Activated T-helper 17 cell treated with anti-CD3 and anti-CD28 coated beads, Interleukin-2, amount 50 U/mL, for 72 hours (primary cell): Measurements from ENCODE around the gene PSMB5. TPM values are rescaled to one million over a fixed set of nuclear protein-coding genes. Genes with fewer than 3 reads are reported as not detected.
A peak's percentile ranks its signal among the peaks of the same experiment; 100 is the strongest.
"Not testable (repeated sequence)": the region's sequence is repeated elsewhere in the genome, so short reads cannot be mapped to it uniquely, and the experiment has no call there.

Source experiments
- ATAC-seq: fragments of 150-1000 bp; cut with Tn5 transposase; replicated peaks from 2 replicates; pipeline ENCODE4 v1.10.0; 2021; ENCODE audit warnings: mild to moderate bottlenecking, moderate library complexity
- H3K27ac Mint-ChIP-seq: one replicate; pipeline ENCODE4 v1.8.0; 2022; ENCODE audit warnings: mixed read lengths
- H3K27me3 Mint-ChIP-seq: one replicate; pipeline ENCODE4 v1.8.0; 2022; ENCODE audit warnings: mixed read lengths
- H3K36me3 Mint-ChIP-seq: one replicate; pipeline ENCODE4 v1.8.0; 2022; ENCODE audit warnings: low read depth, mild to moderate bottlenecking, mixed read lengths
- H3K4me1 Mint-ChIP-seq: one replicate; pipeline ENCODE4 v1.8.0; 2022; ENCODE audit warnings: mixed read lengths
- H3K4me3 Mint-ChIP-seq: one replicate; pipeline ENCODE4 v1.8.0; 2022; ENCODE audit warnings: mild to moderate bottlenecking, mixed read lengths
- H3K9me3 Mint-ChIP-seq: one replicate; pipeline ENCODE4 v1.8.0; 2022; ENCODE audit warnings: mixed read lengths
- total RNA-seq, 2 donors: library from RNA; stranded (reverse); gene quantifications; one replicate each; pipeline ENCODE4 v1.2.3, GENCODE V29; 2022

The PSMB5 gene
- total RNA-seq, 2 donors from 2014 or later: 85.8 to 151 TPM

DNA sequence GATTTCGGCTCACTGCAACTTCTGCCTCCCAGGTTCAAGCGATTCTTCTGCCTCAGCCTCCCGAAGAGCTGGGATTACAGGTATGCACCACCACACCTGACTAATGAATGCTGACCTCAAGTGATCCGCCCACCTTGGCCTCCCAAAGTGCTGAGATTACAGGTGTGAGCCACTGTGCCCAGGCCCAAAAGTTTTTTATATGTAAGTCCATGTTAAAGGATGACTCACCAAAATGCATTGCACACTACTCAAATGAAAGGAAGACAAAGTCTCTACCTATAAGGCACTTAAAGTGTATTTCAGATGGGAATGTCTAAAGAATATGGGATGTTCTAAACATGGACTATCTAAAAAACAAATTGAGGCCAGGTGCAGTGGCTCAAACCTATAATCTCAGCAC is 30.4 kb downstream of the PSMB5 start:
- H3K27me3 Mint-ChIP-seq, H3K36me3 Mint-ChIP-seq, H3K27ac Mint-ChIP-seq, H3K9me3 Mint-ChIP-seq, H3K4me3 Mint-ChIP-seq, ATAC-seq: not testable (repeated sequence)
- H3K4me1 Mint-ChIP-seq: peaks cover 13% of the 10 kb centered on the region

DNA sequence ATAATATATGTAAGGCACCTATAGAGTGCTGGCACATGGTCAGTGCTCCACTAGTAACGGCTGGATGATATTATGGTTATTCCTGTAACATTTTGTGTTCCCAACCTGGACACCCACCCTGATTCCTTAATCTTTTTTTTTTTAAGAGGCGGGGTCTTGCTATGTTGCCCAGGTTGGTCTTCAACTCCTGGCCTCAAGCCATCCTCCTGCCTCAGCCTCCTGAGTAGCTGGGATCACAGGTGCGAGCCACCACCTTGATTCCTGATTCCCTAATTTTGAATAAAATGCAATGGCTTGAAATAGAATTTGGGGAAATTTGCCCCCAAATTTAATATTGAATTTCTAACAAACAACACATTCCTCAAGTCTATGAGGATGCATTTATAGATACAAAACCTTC is 32.1 kb downstream of the PSMB5 start:
- ATAC-seq: no peak
- Mint-ChIP-seq H3K9me3 (no peaks in the 10 kb centered on the region), H3K4me3 (no peak overlapping the region), H3K4me1 (peaks cover 6% of the 10 kb centered on the region), H3K27ac (no peak overlapping the region), H3K27me3 (no peaks in the 10 kb centered on the region), H3K36me3 (no peaks in the 10 kb centered on the region)

DNA sequence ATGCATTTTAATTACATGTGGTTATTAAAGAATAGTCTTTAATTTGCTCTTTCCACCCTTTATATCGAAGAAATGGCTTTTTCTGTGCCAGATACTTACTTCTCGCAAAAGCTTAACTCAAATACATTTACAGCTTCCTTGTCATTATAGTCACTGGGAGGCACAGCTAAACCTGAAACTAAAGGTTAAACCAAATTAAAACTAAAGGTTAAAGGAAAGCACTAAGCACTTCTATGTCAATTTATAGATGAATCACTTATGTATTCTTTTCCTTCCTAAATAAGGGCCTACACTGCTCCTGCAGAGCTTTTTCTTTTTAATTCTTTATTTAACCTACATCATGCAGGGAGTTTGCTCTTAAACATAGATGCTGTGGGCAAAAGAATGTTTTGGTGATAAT is 33.8 kb downstream of the PSMB5 start:
- Mint-ChIP-seq H3K9me3 (no peaks in the 10 kb centered on the region), H3K4me1 (peaks cover 6% of the 10 kb centered on the region), H3K4me3 (no peak overlapping the region), H3K27me3 (no peaks in the 10 kb centered on the region), H3K27ac (no peak overlapping the region), H3K36me3 (no peaks in the 10 kb centered on the region)
- peak; percentile 32 for ATAC-seq

DNA sequence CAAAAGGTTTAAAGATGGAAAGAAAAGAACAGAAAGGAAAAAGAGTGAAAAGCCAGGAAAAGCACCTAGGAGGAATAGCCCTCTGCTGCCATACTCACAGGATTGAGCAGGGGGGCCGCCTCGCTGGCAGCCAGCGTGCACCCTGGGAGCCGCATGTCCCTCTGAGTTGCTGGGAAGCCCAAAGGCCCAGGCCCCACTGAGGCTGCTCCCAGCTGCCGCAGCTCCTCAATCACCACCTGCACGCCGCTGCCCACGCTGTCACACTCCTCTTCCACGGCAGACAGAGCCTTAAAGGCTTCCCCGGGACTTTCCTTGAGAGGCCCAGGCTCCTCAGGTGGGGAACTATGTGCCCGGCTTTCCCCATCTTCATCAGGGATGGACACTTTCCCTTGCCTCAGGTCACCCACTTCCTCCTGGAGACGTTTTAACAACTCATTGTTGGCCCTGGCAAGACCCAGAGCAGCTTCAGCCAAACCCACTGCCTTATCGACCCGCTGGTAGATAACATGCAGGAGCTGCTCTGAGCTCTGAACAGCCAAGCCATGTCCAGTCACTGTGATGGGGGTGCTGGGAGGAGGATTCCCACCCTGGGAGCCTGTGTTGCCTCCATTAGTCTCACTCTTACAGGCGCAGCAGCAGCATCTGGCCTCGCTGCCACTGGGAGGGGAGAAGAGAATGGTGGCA is 36.2 kb downstream of the PSMB5 start:
- no peak for ATAC-seq
- H3K27me3 Mint-ChIP-seq: no peaks in the 10 kb centered on the region
- H3K9me3 Mint-ChIP-seq: no peaks in the 10 kb centered on the region
- no peaks in the 10 kb centered on the region for H3K36me3 Mint-ChIP-seq
- no peaks in the 10 kb centered on the region for H3K4me1 Mint-ChIP-seq
- no peak overlapping the region for H3K27ac Mint-ChIP-seq
- no peak overlapping the region for H3K4me3 Mint-ChIP-seq

DNA sequence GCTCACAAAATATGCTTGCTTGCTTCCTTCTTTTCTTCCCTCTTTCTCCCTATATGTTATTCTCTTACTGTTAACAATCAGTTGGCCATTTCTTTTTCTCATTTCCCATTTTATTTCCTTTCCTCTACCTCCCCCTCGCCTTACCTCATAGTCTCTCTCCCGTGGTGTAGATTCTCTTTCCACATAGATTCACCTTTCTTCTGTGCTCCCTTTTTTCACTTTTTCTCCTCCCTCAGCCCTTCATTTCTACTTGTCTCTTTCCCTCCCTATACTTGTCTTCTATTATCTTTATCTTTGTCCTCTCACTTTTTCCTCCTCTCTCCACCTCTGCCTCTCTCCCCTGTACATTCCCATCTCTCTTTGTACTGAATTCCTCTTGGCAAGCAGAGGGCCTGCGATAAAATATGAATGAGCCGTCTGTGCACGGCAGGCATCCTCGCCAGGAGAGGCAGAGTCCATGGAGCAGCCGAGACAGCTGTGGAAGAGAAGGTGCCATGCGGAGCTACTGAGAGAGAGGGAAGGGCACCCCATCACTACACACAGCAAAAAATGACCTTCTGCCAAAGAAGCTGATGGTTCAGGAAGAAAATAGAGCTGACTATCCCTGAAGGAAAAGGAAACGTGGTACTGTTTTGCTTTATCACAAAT is 36.9 kb downstream of the PSMB5 start:
- Mint-ChIP-seq H3K27ac (no peak overlapping the region), H3K9me3 (no peaks in the 10 kb centered on the region), H3K36me3 (no peaks in the 10 kb centered on the region), H3K4me3 (no peak overlapping the region), H3K27me3 (no peaks in the 10 kb centered on the region), H3K4me1 (no peaks in the 10 kb centered on the region)
- ATAC-seq: no peak

DNA sequence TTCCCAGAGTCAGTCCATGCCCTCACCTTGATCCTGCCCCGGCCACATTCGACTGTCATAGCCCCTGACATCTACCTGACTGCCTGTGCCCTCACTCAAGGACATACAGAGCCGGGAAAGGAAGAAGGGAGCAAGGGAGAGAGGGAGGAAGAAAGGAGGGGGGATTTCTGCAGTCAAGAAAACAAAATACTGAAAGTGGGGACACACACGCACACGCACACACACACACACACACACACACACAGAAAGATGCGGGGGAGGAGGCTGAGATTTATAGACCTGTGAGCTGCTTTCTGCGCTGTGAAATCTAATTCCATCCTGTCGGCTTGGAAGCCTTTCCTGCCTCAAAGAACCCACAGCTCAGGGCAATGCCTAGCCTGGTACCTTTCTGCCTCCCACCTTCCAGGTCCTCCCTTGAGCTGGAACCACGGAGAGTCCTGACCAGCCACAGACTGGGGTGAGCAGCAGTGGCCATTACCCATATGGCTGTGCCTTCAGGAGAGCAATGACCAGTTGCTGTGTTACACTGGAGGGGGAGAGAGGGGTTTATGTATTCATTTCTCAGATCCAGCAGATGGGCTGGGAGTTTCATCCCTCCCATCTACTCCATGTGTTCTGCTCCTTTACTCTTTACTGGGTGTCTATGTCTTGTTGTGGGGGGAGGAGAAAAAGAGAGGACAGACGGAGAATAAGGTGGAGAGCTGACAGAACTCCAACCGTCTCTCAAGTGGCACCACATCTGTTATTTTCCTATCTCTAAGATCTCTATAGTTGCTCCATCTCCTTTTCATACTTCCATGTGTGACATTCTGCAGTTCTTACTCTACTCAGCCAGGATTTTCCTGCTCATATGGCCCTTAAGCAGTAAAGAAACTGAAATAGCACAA is 37.7 kb downstream of the PSMB5 start:
- ATAC-seq: no peak
- Mint-ChIP-seq H3K4me1 (no peaks in the 10 kb centered on the region), H3K27me3 (no peaks in the 10 kb centered on the region), H3K27ac (no peak overlapping the region), H3K9me3 (no peaks in the 10 kb centered on the region), H3K36me3 (no peaks in the 10 kb centered on the region), H3K4me3 (no peak overlapping the region)

DNA sequence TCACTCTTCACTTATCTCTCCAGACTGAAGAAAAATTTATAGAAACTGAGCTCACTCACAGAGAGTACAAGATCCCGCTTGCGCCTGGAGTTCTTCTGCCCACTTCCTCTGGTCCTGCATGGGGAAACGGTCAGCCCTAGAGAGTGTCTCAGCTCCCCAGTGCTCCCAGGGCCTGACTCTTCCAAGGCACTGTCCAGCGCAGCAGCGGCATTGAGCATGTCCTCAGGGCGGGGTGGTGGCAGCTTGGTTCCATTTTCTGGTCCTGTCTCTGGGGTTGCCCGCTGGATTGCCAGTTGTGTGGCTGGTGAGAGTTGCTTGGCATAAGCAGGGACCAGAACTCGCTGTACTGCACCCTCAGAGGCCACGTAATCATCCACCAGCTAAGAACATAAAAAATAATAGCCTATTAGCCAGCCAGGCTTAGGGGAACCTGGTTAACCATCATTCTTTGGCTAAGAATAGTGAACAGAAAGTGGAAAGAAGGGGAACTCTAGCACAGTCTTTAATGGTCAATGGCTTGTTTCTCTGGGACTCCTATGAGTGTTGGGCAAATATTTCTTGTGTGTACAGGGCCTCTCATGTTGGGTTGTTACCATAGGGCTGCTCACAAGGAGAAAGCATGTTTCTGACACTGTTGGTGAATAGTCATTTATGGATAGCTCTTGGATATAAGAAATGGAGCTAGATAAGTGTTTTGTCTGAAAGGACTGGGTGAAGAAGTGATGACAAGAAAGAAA is 38.6 kb downstream of the PSMB5 start:
- Mint-ChIP-seq H3K27me3 (no peaks in the 10 kb centered on the region), H3K27ac (no peak overlapping the region), H3K4me3 (no peak overlapping the region), H3K9me3 (no peaks in the 10 kb centered on the region), H3K36me3 (no peaks in the 10 kb centered on the region), H3K4me1 (no peaks in the 10 kb centered on the region)
- no peak for ATAC-seq

DNA sequence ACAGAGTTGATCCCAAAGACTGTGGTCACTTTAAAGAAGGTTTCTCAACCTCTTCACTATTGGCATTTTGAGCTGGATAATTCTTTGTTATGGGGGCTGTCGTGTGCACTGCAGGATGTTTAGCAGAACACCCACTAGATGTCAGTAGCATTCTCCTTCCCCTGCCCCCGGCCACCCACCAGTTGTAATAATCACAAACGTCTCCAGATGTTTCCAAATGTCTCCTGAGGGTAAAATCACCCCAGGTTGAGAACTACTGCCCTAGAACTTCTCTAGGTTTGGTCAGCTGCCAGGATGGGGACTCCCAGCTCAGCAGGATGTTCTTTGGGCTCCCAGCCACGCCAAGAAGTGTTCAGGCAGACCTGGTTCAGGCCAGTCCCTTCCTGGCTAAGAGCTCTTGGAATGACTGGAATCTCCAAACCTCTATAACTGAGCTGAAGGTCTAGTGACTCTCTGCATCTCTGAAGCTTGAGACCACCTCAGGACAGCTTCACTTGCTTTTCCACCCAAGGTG is 39.9 kb downstream of the PSMB5 start:
- ATAC-seq: peak; percentile 49

DNA sequence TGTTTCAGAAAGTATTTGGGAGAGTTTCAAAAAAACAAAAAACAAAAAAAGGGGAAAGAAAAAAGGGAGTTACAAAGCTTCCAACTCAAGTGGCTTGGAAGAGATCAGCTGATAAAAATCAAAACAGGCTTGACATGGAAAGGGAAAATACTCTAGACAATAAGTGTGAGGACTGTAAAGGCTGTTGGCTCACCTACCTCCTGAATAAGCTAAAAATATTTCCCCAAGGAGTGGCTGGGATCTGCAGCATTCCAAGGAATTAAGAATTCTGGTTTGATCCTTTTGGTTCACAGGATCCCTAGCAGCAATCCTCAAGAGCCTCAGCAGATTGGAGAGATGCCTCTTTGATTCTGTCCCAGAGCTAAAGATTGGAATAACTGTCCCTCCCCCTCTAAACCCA is 41.2 kb downstream of the PSMB5 start:
- Mint-ChIP-seq H3K27ac (no peak overlapping the region), H3K9me3 (no peaks in the 10 kb centered on the region), H3K36me3 (no peaks in the 10 kb centered on the region), H3K4me1 (no peaks in the 10 kb centered on the region), H3K27me3 (no peaks in the 10 kb centered on the region), H3K4me3 (no peak overlapping the region)
- no peak for ATAC-seq

More for the DNA sequence above, 39.9 kb downstream of the PSMB5 start:
- Mint-ChIP-seq H3K4me1 (no peaks in the 10 kb centered on the region), H3K27ac (no peak overlapping the region), H3K4me3 (no peak overlapping the region), H3K9me3 (no peaks in the 10 kb centered on the region), H3K27me3 (no peaks in the 10 kb centered on the region), H3K36me3 (no peaks in the 10 kb centered on the region)

DNA sequence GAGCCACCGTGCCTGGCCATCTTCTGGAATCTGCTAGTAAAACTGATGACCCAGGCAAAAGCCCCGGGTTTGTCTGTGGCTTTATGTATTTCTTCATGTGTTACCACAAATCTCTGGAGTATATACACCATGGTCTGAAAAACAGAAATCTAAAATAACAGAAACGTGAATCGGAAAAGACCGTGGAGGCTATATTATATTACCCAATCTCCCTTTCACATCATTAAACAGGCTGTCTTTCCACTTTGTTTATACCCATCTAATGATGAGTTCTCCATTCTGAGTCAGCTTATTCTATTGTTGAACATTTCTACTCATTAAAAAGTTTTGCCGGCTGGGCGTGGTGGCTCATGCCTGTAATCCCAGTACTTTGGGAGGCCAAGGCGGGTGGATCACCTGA is 42.8 kb downstream of the PSMB5 start:
- Mint-ChIP-seq H3K27ac (no peak overlapping the region), H3K36me3 (no peaks in the 10 kb centered on the region), H3K27me3 (no peaks in the 10 kb centered on the region), H3K4me3 (no peak overlapping the region), H3K4me1 (no peaks in the 10 kb centered on the region), H3K9me3 (no peaks in the 10 kb centered on the region)
- ATAC-seq: no peak

DNA sequence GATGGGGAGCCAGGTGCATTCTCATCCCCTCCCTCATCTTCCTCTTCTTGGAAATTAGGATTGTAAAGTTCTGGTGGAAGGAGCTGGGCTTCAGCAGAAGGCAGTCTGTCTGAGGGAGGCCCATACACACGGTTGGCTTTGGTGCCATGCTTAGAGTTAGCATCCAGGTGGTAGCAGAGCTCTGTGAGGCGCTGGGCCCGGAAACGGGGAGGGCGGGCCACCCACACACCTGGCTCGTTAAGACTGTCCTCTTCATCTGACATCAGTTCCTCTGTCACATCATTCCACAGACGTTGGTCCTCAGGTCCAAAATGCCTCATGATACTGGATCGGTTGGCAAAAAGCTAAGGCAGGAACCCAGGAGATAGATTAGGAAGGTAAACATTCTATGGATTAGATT is 47.4 kb downstream of the PSMB5 start:
- Mint-ChIP-seq H3K36me3 (no peaks in the 10 kb centered on the region), H3K9me3 (no peaks in the 10 kb centered on the region)

DNA sequence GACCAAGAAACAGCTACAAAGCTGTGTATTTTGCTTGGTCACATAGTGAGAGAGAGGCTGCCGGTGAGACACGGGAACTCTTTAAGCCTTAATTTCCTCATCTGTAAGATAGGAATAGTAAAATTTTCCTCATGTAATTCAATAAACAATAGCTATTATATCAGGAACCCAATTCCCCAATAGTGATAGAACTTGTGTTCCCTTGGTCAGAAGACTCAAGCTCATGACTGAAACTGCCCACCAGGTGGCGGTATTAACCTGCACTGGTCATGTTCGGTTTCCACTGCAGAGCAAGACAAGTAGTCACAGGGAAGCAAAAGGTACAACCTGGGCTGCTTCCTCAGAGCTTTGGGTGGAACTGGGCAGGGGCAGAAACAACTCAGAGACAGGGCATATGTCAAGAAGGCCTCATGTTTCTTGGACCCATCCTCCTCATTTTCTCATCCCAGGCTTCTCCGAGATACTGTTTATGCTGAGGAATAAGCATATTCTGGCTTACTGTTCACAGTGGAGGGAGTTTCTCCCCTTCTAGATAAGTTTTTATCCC is 48.1 kb downstream of the PSMB5 start:
- Mint-ChIP-seq H3K4me3 (no peak overlapping the region), H3K36me3 (no peaks in the 10 kb centered on the region), H3K27me3 (no peaks in the 10 kb centered on the region), H3K9me3 (no peaks in the 10 kb centered on the region), H3K27ac (no peak overlapping the region), H3K4me1 (no peaks in the 10 kb centered on the region)
- peak; percentile 65 for ATAC-seq

More for the DNA sequence above, 47.4 kb downstream of the PSMB5 start:
- no peak for ATAC-seq
- Mint-ChIP-seq H3K4me1 (no peaks in the 10 kb centered on the region), H3K27ac (no peak overlapping the region), H3K27me3 (no peaks in the 10 kb centered on the region), H3K4me3 (no peak overlapping the region)

DNA sequence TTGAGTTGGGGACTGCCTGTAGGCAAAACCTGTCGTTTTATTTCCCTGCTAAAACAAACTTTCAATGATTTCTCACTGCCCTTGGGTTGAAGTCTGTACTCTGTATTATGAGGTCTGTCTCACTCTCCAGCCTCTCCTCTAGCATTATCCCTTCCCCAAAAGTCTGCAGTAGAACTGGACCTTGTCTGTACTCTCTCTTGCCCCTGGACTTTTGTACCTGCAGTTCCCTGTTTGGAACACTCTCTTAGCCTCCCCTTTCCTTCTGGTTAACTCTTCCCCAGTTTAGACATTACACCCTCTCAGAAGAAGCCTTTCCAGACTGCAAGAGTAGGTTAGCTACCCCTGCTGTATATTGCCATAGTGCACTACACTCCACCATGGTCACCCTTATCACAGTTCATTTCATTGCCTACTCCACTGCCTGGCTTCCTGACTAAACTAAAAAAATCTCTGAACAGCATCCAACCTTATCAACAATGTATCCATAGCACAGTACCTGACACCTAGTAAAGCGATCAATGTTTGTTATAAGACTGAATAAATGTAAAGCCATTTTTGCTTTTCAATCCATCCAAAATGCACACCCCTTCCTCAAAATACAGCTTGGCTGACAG is 48.7 kb downstream of the PSMB5 start:
- no peak for ATAC-seq
- Mint-ChIP-seq H3K27ac (no peak overlapping the region), H3K4me1 (no peaks in the 10 kb centered on the region), H3K36me3 (no peaks in the 10 kb centered on the region), H3K27me3 (no peaks in the 10 kb centered on the region), H3K9me3 (no peaks in the 10 kb centered on the region), H3K4me3 (no peak overlapping the region)
